Measurements from ENCODE around the gene GNG3.

GRCh38 chr11:62732830-62733229 is 25.4 kb downstream of the GNG3 start:
- TF ChIP-seq EZH2phosphoT487 (IDR thresholded peaks at IDR 0.05; ENCODE audit: low read depth) (no peak), CTCF (IDR thresholded peaks at IDR 0.05; ENCODE audit: low read depth, low read length) (peak; percentile 37)

Data from OCI-LY3 (cell line).